ENCODE data around the gene ANKRD52.

- peak; percentile 26 to 48; a peak in 3 of 4 replicates for TF ChIP-seq RAD21 (IDR thresholded peaks at IDR 0.05 in 1 of 2, conservative IDR thresholded peaks at IDR 0.05 in 1 of 2; ENCODE audit: low read depth in 2 of 2, low read length in 2 of 2)
- TF ChIP-seq CBX5 (IDR thresholded peaks at IDR 0.05; ENCODE audit: low read depth, low read length), result no peak
- no peak for TF ChIP-seq FOSL1 (IDR thresholded peaks at IDR 0.05; ENCODE audit: insufficient read depth, low read depth, low read length)
- peak; percentile 72 for TF ChIP-seq POLR2AphosphoS5 (IDR thresholded peaks at IDR 0.05; ENCODE audit: low read depth, low read length)
- TF ChIP-seq, protein P1, sequence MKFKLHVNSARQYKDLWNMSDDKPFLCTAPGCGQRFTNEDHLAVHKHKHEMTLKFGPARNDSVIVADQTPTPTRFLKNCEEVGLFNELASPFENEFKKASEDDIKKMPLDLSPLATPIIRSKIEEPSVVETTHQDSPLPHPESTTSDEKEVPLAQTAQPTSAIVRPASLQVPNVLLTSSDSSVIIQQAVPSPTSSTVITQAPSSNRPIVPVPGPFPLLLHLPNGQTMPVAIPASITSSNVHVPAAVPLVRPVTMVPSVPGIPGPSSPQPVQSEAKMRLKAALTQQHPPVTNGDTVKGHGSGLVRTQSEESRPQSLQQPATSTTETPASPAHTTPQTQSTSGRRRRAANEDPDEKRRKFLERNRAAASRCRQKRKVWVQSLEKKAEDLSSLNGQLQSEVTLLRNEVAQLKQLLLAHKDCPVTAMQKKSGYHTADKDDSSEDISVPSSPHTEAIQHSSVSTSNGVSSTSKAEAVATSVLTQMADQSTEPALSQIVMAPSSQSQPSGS (IDR thresholded peaks at IDR 0.05; ENCODE audit: low read length), result no peak
- TF ChIP-seq EP300 (IDR thresholded peaks at IDR 0.05; ENCODE audit: borderline replicate concordance in 1 of 2, low read depth in 2 of 2, low read length in 2 of 2), result peak in 1 of 2 experiments; percentile 26; a peak in 1 of 3 replicates
- peak; percentile 15; the same call in 1 of the 2 replicates for TF ChIP-seq TEAD4 (IDR thresholded peaks at IDR 0.05; ENCODE audit: low read depth, low read length)
- peak; percentile 75 to 96 (median 84) for TF ChIP-seq CTCF (IDR thresholded peaks at IDR 0.05; ENCODE audit: control extremely low read depth in 1 of 3, insufficient read depth in 1 of 3, low read depth in 1 of 3, low read length in 3 of 3)
- no peak for TF ChIP-seq SP1 (IDR thresholded peaks at IDR 0.05; ENCODE audit: low read depth, low read length)
- no peak for TF ChIP-seq ZNF274 (IDR thresholded peaks at IDR 0.05; ENCODE audit: borderline replicate concordance, extremely low read depth, low read length)
- TF ChIP-seq SIN3A (conservative IDR thresholded peaks at IDR 0.05 in 1 of 2, IDR thresholded peaks at IDR 0.05 in 1 of 2; ENCODE audit: low read depth in 1 of 2, low read length in 2 of 2), result peak; percentile 13 to 45; a peak in 1 of 4 replicates
- TF ChIP-seq EZH2 (IDR thresholded peaks at IDR 0.05; ENCODE audit: low read depth, low read length, severe bottlenecking), result no peak
- no peak; the same call in 1 of the 2 replicates for TF ChIP-seq RBBP5 (IDR thresholded peaks at IDR 0.05; ENCODE audit: borderline replicate concordance, low read depth, low read length)
These were observed 68.9 kb downstream of the ANKRD52 start, which contains the start of gene SMARCC2 for GRCh38 chr12:56189099-56189917.

Data from H1 (cell line).